CD4-positive, alpha-beta T cell treated with Interleukin-6 for 4 hours (primary cell): ENCODE data around the gene PTPRG.

Experiments used
- DNase-seq: peaks from one replicate; pipeline ENCODE4 v3.0.0-alpha.2; 2020; ENCODE audit warnings: mixed read lengths

PTPRG gene

DNA sequence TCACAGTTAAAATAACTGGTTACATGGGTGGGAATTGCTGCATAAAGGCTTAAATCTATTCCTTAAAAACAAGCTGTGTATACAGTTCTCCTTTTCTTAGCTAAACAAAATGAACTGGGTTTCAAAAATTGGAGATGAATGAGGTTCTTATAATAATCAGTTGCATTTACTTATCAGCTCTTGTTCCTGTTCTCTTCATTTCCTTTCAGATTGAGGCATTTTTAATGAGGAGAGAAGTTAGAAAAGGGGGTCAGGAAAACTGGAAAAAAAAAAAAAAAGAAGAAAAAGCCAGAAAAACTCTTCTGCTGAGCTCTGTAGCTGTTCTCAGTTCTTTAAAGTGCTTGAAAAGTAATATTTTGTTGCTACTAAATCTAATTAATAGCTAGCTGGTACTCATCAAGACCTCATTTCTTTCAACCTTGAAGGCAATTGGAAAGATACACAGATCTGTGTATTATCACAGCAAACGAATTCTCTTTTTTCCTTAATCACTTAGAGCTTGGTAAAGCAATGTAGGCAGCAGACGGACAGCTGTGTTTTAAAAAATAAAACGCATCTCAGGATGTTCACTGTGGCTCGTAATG, 32.2 kb downstream of the PTPRG start:
- no peak for DNase-seq

GRCh38 chr3:61594144-61594963, 33.0 kb downstream of the PTPRG start:
- DNase-seq = no peak

- no peak for DNase-seq
These were observed 33.6 kb downstream of the PTPRG start for GRCh38 chr3:61594964-61595285.

DNA sequence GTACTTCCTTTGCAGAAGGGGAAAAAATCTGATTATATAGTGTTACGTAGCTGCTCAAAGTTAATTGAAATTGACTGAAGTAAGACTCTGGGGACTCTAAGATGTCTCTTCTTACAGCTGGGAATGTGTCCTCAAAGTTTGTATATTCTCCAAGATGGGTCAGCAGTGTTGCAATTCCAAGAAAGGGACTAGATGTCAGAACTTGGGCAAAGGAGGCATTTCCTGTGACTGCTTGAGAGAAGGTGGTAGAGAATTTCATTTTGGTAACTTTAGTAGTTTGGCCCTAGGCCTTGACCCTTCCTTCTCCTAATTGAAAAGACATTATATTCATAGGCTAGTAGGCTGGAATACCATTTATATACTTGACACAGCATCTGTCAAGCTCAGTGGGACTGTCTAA, 33.9 kb downstream of the PTPRG start:
- no peak for DNase-seq

- DNase-seq = no peak
These were observed 34.5 kb downstream of the PTPRG start for GRCh38 chr3:61595826-61596225.

- DNase-seq = no peak
These were observed 36.5 kb downstream of the PTPRG start for GRCh38 chr3:61597906-61598305.

DNA sequence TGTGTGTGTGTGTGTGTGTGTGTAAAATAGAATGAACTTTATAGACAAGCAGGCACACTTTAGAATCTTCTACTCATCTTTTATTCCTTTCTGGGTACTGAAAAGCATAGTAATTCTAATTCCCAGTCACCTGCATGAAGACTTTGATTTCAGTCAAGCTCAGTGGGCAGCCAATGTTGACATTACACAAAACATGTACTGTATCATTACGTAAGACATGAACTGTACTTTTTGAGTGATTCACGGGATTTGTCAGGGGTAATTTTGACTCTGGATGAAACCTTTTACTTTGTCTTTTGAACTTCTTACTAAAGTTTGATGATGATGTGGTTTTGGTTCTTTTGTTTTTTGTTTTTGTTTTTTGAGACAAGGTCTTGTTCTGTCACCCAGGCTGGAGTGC, 38.8 kb downstream of the PTPRG start:
- no peak for DNase-seq

- DNase-seq = no peak
These were observed 40.5 kb downstream of the PTPRG start for GRCh38 chr3:61601831-61602230.

DNA sequence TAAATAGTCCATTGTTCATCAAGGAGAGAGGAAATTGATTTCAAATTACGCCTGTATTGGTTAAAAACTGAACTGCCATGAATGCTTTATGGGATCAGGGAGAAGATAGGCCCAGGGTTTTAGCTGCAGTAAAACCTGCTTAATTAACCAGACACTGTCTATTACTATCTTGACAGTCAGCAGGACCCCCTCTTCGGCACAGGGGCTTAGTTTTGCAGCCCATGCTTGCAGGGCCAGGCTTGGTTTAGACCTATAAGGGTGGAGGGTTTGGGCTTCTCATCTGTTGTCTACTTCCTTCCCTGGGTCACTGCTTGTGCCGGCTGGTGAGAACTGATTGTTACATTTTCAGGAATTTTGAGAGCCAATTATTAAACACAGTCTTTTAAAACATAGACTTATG, 41.1 kb downstream of the PTPRG start:
- no peak for DNase-seq

DNA sequence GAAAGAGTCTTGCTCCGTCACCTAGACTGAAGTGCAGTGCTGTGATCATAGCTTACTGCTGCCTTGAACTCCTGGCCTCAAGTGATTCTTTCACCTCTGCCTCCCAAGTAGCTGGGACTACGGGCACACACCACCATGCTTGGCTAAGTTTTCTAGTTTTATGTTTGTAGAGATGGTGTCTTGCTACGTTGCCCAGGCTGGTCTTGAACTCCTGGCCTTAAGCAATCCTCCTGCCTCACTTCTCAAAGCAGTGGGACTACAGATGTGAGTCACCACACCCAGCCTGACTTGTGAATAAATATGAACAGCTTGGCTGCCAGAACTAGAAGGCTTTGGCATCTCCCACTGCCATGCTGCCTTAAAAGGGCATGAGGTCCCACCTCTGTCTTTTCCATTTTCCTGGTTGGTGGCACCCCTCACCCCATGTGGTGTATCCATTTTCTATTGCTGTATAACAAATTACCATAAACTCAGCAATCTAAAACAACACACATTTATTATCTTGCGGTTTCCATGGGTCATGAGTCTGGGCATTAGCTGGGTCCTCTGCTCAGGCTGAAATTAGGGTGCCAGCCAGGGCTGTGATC, 44.3 kb downstream of the PTPRG start:
- DNase-seq = no peak

DNA sequence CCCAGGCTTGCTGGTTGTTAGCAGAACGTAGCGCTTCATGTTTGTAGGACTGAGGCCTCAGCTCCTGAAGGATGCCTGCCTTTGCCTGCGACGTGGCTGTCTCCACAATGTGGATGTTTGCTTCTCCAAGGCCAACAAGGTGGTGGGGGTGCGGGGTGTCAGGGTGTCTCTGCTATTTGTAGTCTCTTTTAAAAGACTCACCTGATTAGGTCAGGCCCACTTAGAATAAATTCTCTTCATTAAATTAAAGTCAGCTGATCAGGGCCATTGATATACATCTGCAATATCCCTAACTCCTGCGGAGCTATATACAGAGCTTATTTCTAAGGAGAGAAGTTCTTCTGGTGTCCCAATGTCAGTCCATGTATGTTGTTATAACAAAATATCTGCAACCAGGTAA, 44.8 kb downstream of the PTPRG start:
- DNase-seq = no peak

DNA sequence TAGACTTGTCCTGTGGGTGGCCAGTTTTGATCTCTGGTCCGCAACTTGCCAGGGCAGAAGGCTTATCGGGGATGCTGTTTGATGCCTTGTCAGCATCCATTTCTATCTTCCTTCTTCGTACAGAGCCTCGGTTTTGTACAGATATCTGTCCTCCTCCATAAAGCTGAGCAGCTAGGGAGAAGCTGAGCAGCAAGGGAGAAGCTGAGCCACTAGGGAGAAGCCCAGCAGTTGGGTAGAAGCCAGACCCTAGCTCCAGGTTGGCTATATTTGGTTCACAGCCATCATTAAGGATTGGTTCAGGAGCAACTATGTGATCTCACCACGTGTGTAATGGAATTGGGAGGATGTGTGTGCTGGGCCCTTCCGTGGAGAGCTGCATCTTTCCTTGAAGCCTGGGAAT, 46.7 kb downstream of the PTPRG start:
- no peak for DNase-seq

- no peak for DNase-seq
These were observed 47.3 kb downstream of the PTPRG start for GRCh38 chr3:61608711-61609110.

GRCh38 chr3:61610316-61610715, 48.9 kb downstream of the PTPRG start:
- no peak for DNase-seq

DNA sequence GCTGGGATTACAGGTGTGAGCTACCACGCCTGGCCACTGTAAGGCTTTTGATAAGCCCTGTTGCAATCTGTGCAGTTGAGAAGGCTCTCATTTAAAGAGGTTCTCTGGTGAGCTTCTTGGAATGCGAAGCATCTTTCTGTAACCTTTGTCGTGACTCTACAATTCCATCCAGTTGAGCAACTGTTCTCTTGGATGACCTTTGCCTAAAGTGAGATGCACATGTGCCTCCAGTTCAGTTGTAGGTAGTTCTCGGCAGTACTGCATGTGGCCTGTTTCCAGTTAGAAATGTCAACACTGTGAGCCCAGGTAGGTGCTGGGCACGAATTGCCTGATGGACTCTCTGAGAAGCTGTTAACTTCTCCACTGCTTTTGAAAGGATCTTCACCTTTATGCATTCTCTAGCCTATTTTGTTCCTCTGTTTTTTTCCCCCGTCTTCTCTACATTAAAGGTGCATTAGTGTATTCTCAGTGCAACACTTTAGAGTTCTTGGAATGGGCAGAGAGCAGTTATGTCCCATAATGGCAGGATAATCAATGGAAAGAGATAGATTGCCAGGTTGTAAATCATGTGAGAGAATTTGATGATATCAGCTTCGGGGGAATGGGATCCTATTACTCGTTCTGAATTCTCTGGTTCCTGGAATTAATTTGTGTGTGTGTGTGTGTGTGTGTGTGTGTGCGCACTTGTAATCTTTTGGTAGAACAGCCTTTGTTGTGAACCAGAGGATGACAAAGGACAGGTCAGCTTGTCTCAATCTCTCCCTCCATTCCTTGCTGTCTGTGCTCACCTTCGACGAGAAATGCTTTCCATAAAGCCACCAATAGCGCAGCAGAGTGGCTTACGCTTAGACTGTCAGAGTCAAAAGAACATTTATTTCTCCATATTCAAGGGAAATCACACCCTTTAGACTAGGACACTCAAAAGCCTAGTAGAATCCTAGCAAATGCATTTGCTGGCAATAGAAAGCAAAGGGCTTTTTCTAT, 51.1 kb downstream of the PTPRG start:
- DNase-seq = no peak

DNA sequence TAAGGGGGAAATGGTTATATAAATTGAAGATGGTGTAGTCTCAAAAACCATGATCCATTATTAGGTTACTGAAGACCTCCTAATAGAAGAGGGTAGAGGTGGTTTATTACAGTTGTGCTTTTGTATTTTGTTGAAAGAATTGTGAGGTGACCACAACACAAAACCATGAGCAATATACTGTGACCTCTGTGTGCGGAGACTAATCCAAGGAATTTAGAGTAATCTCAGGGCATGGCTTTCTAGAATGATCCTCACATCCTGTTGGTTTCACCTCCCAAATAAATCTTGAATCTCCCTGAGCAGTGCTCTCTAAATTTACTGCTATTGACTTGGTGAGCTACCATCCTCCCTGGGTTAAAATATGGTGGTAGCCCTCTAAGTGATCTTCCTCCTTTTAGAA, 52.3 kb downstream of the PTPRG start:
- no peak for DNase-seq

DNA sequence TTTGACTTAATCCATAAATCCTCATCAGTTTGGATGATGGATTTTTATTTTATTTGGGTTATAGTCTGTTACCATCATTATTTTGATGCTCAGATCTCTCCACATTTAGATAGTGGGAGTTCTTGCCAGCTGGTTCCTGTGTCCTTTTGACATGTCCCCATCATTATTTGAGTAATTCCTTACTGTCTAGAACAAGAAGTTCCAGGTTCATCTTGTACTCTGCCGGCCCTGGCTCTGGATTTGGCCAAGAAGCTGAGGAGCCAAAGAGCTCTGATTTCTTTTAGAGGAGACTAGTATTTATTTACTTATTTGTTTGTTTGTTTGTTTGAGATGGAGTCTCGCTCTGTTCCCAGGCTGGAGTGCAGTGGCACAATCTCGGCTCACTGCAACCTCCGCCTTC, 54.3 kb downstream of the PTPRG start:
- no peak for DNase-seq

DNA sequence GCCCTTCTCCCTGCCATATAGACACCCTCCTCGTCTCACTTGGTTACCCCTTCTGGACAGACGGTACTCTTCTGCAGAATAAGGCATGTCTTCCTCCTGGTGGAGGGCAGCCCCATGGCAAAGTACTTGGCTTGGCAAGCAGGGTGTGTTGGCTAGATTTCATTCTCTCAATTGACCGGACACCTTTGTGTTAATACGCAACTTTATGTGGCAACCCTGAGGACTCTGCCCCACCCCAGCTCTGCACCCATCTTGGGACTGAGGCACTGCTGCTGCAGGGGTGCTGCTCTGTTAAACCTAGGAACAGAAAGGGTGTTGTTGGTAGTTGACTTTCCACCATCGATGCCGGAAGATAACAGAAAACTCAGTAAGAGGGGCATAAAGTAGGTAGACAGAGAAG, 55.2 kb downstream of the PTPRG start:
- DNase-seq = no peak

- no peak for DNase-seq
These were observed 55.7 kb downstream of the PTPRG start for GRCh38 chr3:61617041-61617440.

DNA sequence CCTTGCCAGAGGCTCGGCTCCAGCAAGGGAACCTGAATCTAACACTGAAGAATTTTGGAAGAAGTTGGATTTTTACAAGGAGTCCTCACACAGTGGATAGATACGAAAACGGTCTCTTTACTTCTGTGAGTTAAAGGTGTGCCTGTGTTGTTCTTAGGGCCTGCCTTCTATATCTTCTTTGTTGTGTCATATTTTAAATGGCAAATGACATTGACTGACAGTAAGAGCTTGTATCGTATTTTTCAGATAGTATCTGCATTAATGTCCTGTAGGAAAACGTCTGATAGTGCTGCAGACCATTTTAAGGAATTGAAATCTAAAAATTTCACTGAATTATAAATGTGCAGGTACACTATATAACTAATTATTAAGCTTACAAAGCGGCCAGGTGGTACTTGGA, 56.3 kb downstream of the PTPRG start:
- DNase-seq = no peak

DNA sequence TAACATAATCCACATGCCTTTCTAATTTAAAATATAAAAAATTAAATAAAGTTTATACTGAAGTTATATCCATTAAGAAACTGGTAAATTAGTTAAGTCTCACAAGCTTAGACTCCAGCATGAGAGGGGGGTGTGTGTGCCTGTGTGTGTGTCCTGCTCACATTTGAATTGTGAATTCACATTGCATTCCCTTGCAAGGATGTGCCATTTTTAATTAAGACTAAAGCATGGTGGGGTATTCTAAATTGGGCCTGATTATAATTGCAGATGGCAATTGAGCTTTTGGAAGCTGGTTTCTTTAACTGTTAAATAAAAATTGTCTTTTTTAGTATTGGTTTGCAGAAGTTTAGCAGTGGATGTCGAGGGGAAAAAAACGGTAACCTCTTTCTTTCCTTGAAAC, 56.9 kb downstream of the PTPRG start:
- no peak for DNase-seq

DNA sequence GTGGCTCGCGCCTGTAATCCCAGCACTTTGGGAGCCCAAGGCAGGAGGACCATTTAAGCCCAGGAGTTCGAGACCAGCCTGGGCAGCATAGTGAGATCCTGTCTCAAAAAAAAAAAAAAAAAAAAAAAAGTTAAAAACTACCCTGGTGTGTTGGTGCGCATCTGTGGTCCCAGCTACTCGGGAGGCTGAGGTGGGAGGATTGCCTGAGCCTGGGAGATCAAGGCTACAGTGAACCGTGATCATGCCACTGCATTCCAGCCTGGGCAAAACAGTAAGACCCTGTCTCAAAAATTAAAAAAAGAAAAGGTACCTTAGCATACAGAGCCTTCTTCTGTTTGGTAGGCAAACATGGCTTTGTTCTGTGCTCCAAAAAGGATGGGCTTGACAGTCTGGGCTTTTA, 57.5 kb downstream of the PTPRG start:
- no peak for DNase-seq

- no peak for DNase-seq
These were observed 58.7 kb downstream of the PTPRG start for GRCh38 chr3:61620073-61620472.
